Neural cell (in vitro differentiated cells): Measurements from ENCODE around the gene AXIN1. TPM values are rescaled to one million over a fixed set of nuclear protein-coding genes. Genes with fewer than 3 reads are reported as not detected.
"Not testable (repeated sequence)": the region's sequence is repeated elsewhere in the genome, so short reads cannot be mapped to it uniquely, and the experiment has no call there.

Experiments
- H2AFZ ChIP-seq: fragments of 200-600, 300-800 bp; sonication (generic), shearing (Covaris generic); 2 replicates; pipeline ENCODE4 v1.6.0; 2014; ENCODE audit warnings: low read depth, mild to moderate bottlenecking, antibody characterized with exemption, low read length, moderate library complexity
- H3F3A ChIP-seq: fragments of 200-600 bp; shearing (Covaris generic); 2 replicates; pipeline ENCODE4 v1.6.1; 2016; ENCODE audit warnings: mild to moderate bottlenecking, moderate library complexity, mixed read lengths, antibody characterized with exemption, low read length; ENCODE audit not compliant: insufficient read depth, poor library complexity, severe bottlenecking
- H3K27ac ChIP-seq: fragments of 200-600, 300-800 bp; sonication (generic), shearing (Covaris generic); 2 replicates; pipeline ENCODE4 v1.5.1; 2014; ENCODE audit warnings: mild to moderate bottlenecking, low read length, moderate library complexity
- H3K27me3 ChIP-seq: fragments of 300-800, 200-600 bp; sonication (generic), shearing (Covaris generic); 2 replicates; pipeline ENCODE4 v1.6.0; 2014; ENCODE audit warnings: mild to moderate bottlenecking, low read depth, low read length, moderate library complexity; ENCODE audit not compliant: insufficient read depth
- H3K36me3 ChIP-seq: fragments of 300-800, 200-600 bp; sonication (generic), shearing (Covaris generic); 2 replicates; pipeline ENCODE4 v1.5.1; 2014; ENCODE audit warnings: mild to moderate bottlenecking, antibody characterized with exemption, low read length, moderate library complexity; ENCODE audit not compliant: insufficient read depth
- H3K4me2 ChIP-seq: fragments of 300-800, 200-600 bp; sonication (generic), shearing (Covaris generic); 2 replicates; pipeline ENCODE4 v1.6.0; 2014; ENCODE audit warnings: mild to moderate bottlenecking, low read length
- H3K4me3 ChIP-seq: fragments of 300-800, 200-600 bp; sonication (generic), shearing (Covaris generic); 2 replicates; pipeline ENCODE4 v1.5.1; 2014; ENCODE audit warnings: mild to moderate bottlenecking, low read length, moderate library complexity
- H3K79me2 ChIP-seq: fragments of 200-600 bp; shearing (Covaris generic); replicated peaks from 2 replicates; pipeline ENCODE4 v1.6.0; 2014; ENCODE audit warnings: mild to moderate bottlenecking, low read length, moderate library complexity; ENCODE audit not compliant: insufficient read depth
- H3K9ac ChIP-seq: fragments of 300-800, 200-600 bp; sonication (generic), shearing (Covaris generic); 2 replicates; pipeline ENCODE4 v1.6.1; 2016; ENCODE audit warnings: mild to moderate bottlenecking, low read length, mixed read lengths
- H3K9me2 ChIP-seq: fragments of 200-600 bp; shearing (Covaris generic); 2 replicates; pipeline ENCODE4 v1.6.1; 2016; ENCODE audit warnings: mild to moderate bottlenecking, low read length, mixed read lengths; ENCODE audit not compliant: insufficient read depth
- H3K9me3 ChIP-seq: fragments of 200-600, 300-800 bp; sonication (generic), shearing (Covaris generic); 2 replicates; pipeline ENCODE4 v1.6.1; 2016; ENCODE audit warnings: mild to moderate bottlenecking, mixed run types, low read length, moderate library complexity, mixed read lengths
- H4K20me1 ChIP-seq: fragments of 200-600 bp; shearing (Covaris generic); 2 replicates; pipeline ENCODE4 v1.6.1; 2016; ENCODE audit warnings: mild to moderate bottlenecking, mixed run types; ENCODE audit not compliant: insufficient read depth
- CTCF ChIP-seq: fragments of 450-650 bp; IDR thresholded peaks from 2 replicates; pipeline ENCODE4 v1.5.1; 2014; ENCODE audit warnings: antibody characterized with exemption, mild to moderate bottlenecking, moderate library complexity; ENCODE audit not compliant: poor library complexity, severe bottlenecking
- MXI1 ChIP-seq: fragments of 450-650 bp; conservative IDR thresholded peaks from 2 replicates; pipeline ENCODE4 v1.6.1; 2014; ENCODE audit warnings: antibody characterized with exemption, mild to moderate bottlenecking; ENCODE audit not compliant: poor library complexity, severe bottlenecking
- POLR2AphosphoS5 ChIP-seq: IDR thresholded peaks from 2 replicates; pipeline ENCODE4 v1.6.1; 2012
- RAD21 ChIP-seq: fragments of 450-650 bp; conservative IDR thresholded peaks from 2 replicates; pipeline ENCODE4 v1.6.1; 2014; ENCODE audit warnings: antibody characterized with exemption, mild to moderate bottlenecking, moderate library complexity
- REST ChIP-seq: IDR thresholded peaks from 2 replicates; pipeline ENCODE4 v1.6.1; 2012; ENCODE audit warnings: borderline replicate concordance
- TAF1 ChIP-seq: IDR thresholded peaks from 2 replicates; pipeline ENCODE4 v1.6.1; 2012; ENCODE audit warnings: low read depth
- polyA plus RNA-seq: library from polyadenylated mRNA; depleted of rRNA; stranded (reverse); fragments of >200 nt; gene quantifications from 2 replicates; pipeline ENCODE4 v1.2.3, GENCODE V29; 2014

The AXIN1 gene
- polyA plus RNA-seq, 1 donor from 2014 or later: 30.5 TPM

GRCh38 chr16:331181-331814 is 21.2 kb downstream of the AXIN1 start:
- Histone ChIP-seq H3K79me2 (peaks cover 19% of the 10 kb centered on the region), H3K27ac (peak overlapping the region; percentile 5), H3K4me2 (peak overlapping the region; percentile 30)
- H2AFZ ChIP-seq, H3K9me3 ChIP-seq, H4K20me1 ChIP-seq, H3K36me3 ChIP-seq, H3K4me3 ChIP-seq, H3K9me2 ChIP-seq, H3F3A ChIP-seq, H3K27me3 ChIP-seq, H3K9ac ChIP-seq: not testable (repeated sequence)

- no peaks in the 10 kb centered on the region for H3K36me3 ChIP-seq
- peaks cover 6% of the 10 kb centered on the region for H3F3A ChIP-seq
- no peak overlapping the region for H2AFZ ChIP-seq
- H3K27me3 ChIP-seq: no peaks in the 10 kb centered on the region
- no peaks in the 10 kb centered on the region for H3K9me2 ChIP-seq
- H3K4me2 ChIP-seq: peak overlapping the region; percentile 30
- H3K4me3 ChIP-seq: peak overlapping the region; percentile 16
- no peak overlapping the region for H3K9ac ChIP-seq
- H4K20me1 ChIP-seq: no peaks in the 10 kb centered on the region
- no peaks in the 10 kb centered on the region for H3K9me3 ChIP-seq
- TF ChIP-seq REST (no peak), POLR2AphosphoS5 (peak; percentile 26)
- peak overlapping the region; percentile 16 for H3K27ac ChIP-seq
- peaks cover 19% of the 10 kb centered on the region for H3K79me2 ChIP-seq
These were observed 21.8 kb downstream of the AXIN1 start for GRCh38 chr16:330741-331140.

GRCh38 chr16:325375-326145 is 27.0 kb downstream of the AXIN1 start:
- H3K79me2 ChIP-seq: no peaks in the 10 kb centered on the region

More at GRCh38 chr16:325375-326145, 27.0 kb downstream of the AXIN1 start:
- Histone ChIP-seq H3K36me3 (no peaks in the 10 kb centered on the region), H3K27me3 (no peaks in the 10 kb centered on the region), H3K9me2 (no peaks in the 10 kb centered on the region), H3K27ac (no peak overlapping the region), H3K4me3 (no peak overlapping the region), H3K9me3 (no peaks in the 10 kb centered on the region), H2AFZ (no peak overlapping the region), H3K4me2 (no peak overlapping the region), H3K9ac (no peak overlapping the region), H3F3A (peaks cover 6% of the 10 kb centered on the region), H4K20me1 (no peaks in the 10 kb centered on the region)
- TF ChIP-seq REST: no peak
- TF ChIP-seq TAF1: no peak
- TF ChIP-seq RAD21: no peak
- no peak for TF ChIP-seq MXI1
- TF ChIP-seq CTCF: no peak
